Hepatocyte (in vitro differentiated cells): ENCODE data around the gene POC1B. TPM values are rescaled to one million over a fixed set of nuclear protein-coding genes. Genes with fewer than 3 reads are reported as not detected.
A peak's percentile ranks its signal among the peaks of the same experiment; 100 is the strongest.
"Not testable (repeated sequence)": the region's sequence is repeated elsewhere in the genome, so short reads cannot be mapped to it uniquely, and the experiment has no call there.

Source experiments
- DNase-seq: peaks from one replicate; pipeline ENCODE4 v3.0.0-alpha.2; 2016; ENCODE audit warnings: low spot score
- H2AFZ ChIP-seq: fragments of 200-600 bp; sonication (generic); 2 replicates; pipeline ENCODE4 v1.6.0; 2016; ENCODE audit warnings: antibody characterized with exemption, mild to moderate bottlenecking
- H3K27ac ChIP-seq: fragments of 200-600 bp; sonication (generic); 2 replicates; pipeline ENCODE4 v1.5.1; 2016; ENCODE audit warnings: mild to moderate bottlenecking
- H3K27me3 ChIP-seq: fragments of 200-600 bp; sonication (generic); 2 replicates; pipeline ENCODE4 v1.6.1; 2016
- H3K36me3 ChIP-seq: fragments of 200-600 bp; sonication (generic); replicated peaks from 2 replicates; pipeline ENCODE4 v1.5.1; 2016; ENCODE audit warnings: low read depth; ENCODE audit not compliant: insufficient read depth
- H3K4me1 ChIP-seq: fragments of 200-600 bp; sonication (generic); 2 replicates; pipeline ENCODE4 v1.5.1; 2016; ENCODE audit warnings: mild to moderate bottlenecking, moderate library complexity; ENCODE audit not compliant: insufficient read depth
- H3K4me2 ChIP-seq: fragments of 200-600 bp; sonication (generic); 2 replicates; pipeline ENCODE4 v1.6.0; 2016
- H3K4me3 ChIP-seq: fragments of 200-600 bp; sonication (generic); 2 replicates; pipeline ENCODE4 v1.5.1; 2016; ENCODE audit warnings: mild to moderate bottlenecking
- H3K79me2 ChIP-seq: fragments of 200-600 bp; sonication (generic); 2 replicates; pipeline ENCODE4 v1.6.0; 2017; ENCODE audit warnings: mild to moderate bottlenecking
- H3K9me2 ChIP-seq: fragments of 200-600 bp; sonication (generic); replicated peaks from 2 replicates; pipeline ENCODE4 v1.6.0; 2017; ENCODE audit warnings: mild to moderate bottlenecking; ENCODE audit not compliant: insufficient read depth
- H3K9me3 ChIP-seq: fragments of 200-600 bp; sonication (generic); 2 replicates; pipeline ENCODE4 v1.5.1; 2016; ENCODE audit warnings: low read depth, mild to moderate bottlenecking
- H4K20me1 ChIP-seq: fragments of 200-600 bp; sonication (generic); 2 replicates; pipeline ENCODE4 v1.6.0; 2016; ENCODE audit warnings: mild to moderate bottlenecking; ENCODE audit not compliant: insufficient read depth, poor library complexity, severe bottlenecking
- CTCF ChIP-seq: fragments of 200-600 bp; sonication (generic); IDR thresholded peaks from 2 replicates; pipeline ENCODE4 v1.5.1; 2016; ENCODE audit warnings: antibody characterized with exemption, mild to moderate bottlenecking; ENCODE audit not compliant: poor library complexity
- EZH2 ChIP-seq: fragments of 200-600 bp; sonication (generic); IDR thresholded peaks from 2 replicates; pipeline ENCODE4 v1.6.1; 2016; ENCODE audit warnings: antibody characterized with exemption, mild to moderate bottlenecking, borderline replicate concordance
- EZH2phosphoT487 ChIP-seq: fragments of 200-600 bp; sonication (generic); IDR thresholded peaks from one replicate; pipeline ENCODE4 v1.6.1; 2018; ENCODE audit warnings: antibody characterized with exemption, mild to moderate bottlenecking, low read depth, moderate library complexity; ENCODE audit not compliant: unreplicated experiment, severe bottlenecking
- WGBS: methylation state at CpG from one replicate; pipeline ENCODE4 v1.1.6; 2016; ENCODE audit warnings: low lambda C conversion rate; ENCODE audit errors: missing lambda C conversion rate; 5-methylcytosine and 5-hydroxymethylcytosine counted together
- polyA plus RNA-seq: library from polyadenylated mRNA; unstranded; fragments of >200 nt; fragmentation: Nextera tagmentation; extraction: Ambion mirVana; gene quantifications from 2 replicates; pipeline ENCODE4 v1.2.1, GENCODE V29; 2016
- total RNA-seq: library from RNA; depleted of rRNA; stranded (reverse); fragments of >200 nt; gene quantifications from 2 replicates; pipeline ENCODE4 v1.2.3, GENCODE V29; 2014

The POC1B gene
- total and polyA plus RNA-seq, 2 experiments from 2014 or later, result 11.6 to 18.9 TPM

GRCh38 chr12:89461190-89461589, 64.7 kb downstream of the POC1B start:
- no peak overlapping the region for H3K27ac ChIP-seq
- no peaks in the 10 kb centered on the region for H3K36me3 ChIP-seq
- TF ChIP-seq EZH2 (no peak), EZH2phosphoT487 (no peak), CTCF (no peak)
- H3K4me3 ChIP-seq, result no peak overlapping the region
- no peak overlapping the region for H2AFZ ChIP-seq
- DNase-seq, result no peak
- no peaks in the 10 kb centered on the region for H4K20me1 ChIP-seq
- no peaks in the 10 kb centered on the region for H3K79me2 ChIP-seq
- no peaks in the 10 kb centered on the region for H3K27me3 ChIP-seq
- H3K4me2 ChIP-seq, result no peak overlapping the region
- 76% methylated on average over 4 of the region's 4 CpGs for WGBS
- no peaks in the 10 kb centered on the region for H3K9me2 ChIP-seq
- no peaks in the 10 kb centered on the region for H3K9me3 ChIP-seq
- H3K4me1 ChIP-seq, result no peaks in the 10 kb centered on the region

- not testable (repeated sequence) for H3K9me3 ChIP-seq, H4K20me1 ChIP-seq, DNase-seq, H3K36me3 ChIP-seq, H3K9me2 ChIP-seq, H3K27me3 ChIP-seq, H3K4me1 ChIP-seq, H3K79me2 ChIP-seq, H3K4me3 ChIP-seq, H3K27ac ChIP-seq, H2AFZ ChIP-seq, H3K4me2 ChIP-seq
- 65% methylated on average over 4 of the region's 4 CpGs for WGBS
- TF ChIP-seq CTCF, result peak; percentile 20
Measured at GRCh38 chr12:89459279-89459678, 66.6 kb downstream of the POC1B start.

- no peak for TF ChIP-seq EZH2phosphoT487
- no peak for TF ChIP-seq EZH2
- no peak for TF ChIP-seq CTCF
- 100% methylated on average over 1 of the region's 1 CpG for WGBS
Measured at GRCh38 chr12:89456565-89456964, 69.3 kb downstream of the POC1B start.

More at GRCh38 chr12:89456565-89456964, 69.3 kb downstream of the POC1B start:
- H3K9me2 ChIP-seq, result no peaks in the 10 kb centered on the region
- no peak overlapping the region for H3K4me3 ChIP-seq
- no peaks in the 10 kb centered on the region for H3K79me2 ChIP-seq
- H3K27ac ChIP-seq, result no peak overlapping the region
- H3K9me3 ChIP-seq, result no peaks in the 10 kb centered on the region
- H3K36me3 ChIP-seq, result no peaks in the 10 kb centered on the region
- H4K20me1 ChIP-seq, result no peaks in the 10 kb centered on the region
- no peaks in the 10 kb centered on the region for H3K27me3 ChIP-seq
- H3K4me2 ChIP-seq, result no peak overlapping the region
- DNase-seq, result no peak
- H2AFZ ChIP-seq, result no peak overlapping the region
- peaks cover 7% of the 10 kb centered on the region for H3K4me1 ChIP-seq
